Measurements from ENCODE around the gene PDIA4. TPM values are rescaled to one million over a fixed set of nuclear protein-coding genes. Genes with fewer than 3 reads are reported as not detected.
A peak's percentile ranks its signal among the peaks of the same experiment; 100 is the strongest.

The PDIA4 gene
- total RNA-seq, 1 donor from 2014 or later: 225 TPM

- H3K4me3 ChIP-seq (ENCODE audit: low read depth, low read length): no peak overlapping the region
- no peaks in the 10 kb centered on the region for H3K36me3 ChIP-seq (ENCODE audit: control insufficient read depth, insufficient read depth, low read length)
- DNase-seq (ENCODE audit: low read depth): no peak
- no peak for TF ChIP-seq CTCF (IDR thresholded peaks at IDR 0.05; ENCODE audit: insufficient read depth, low read length, poor library complexity, severe bottlenecking)
- no peaks in the 10 kb centered on the region for H3K27me3 ChIP-seq (ENCODE audit: control insufficient read depth, insufficient read depth, low read length)
These were observed 63.6 kb downstream of the PDIA4 start for GRCh38 chr7:148964483-148965267.

GRCh38 chr7:148963583-148964482 lies 64.5 kb downstream of the PDIA4 start:
- no peaks in the 10 kb centered on the region for H3K27me3 ChIP-seq (ENCODE audit: control insufficient read depth, insufficient read depth, low read length)
- no peak for DNase-seq (ENCODE audit: low read depth)
- H3K4me3 ChIP-seq (ENCODE audit: low read depth, low read length): peak overlapping the region; percentile 12

GRCh38 chr7:148962823-148963582 lies 65.3 kb downstream of the PDIA4 start:
- Histone ChIP-seq H3K4me3 (ENCODE audit: low read depth, low read length) (peak overlapping the region; percentile 64), H3K36me3 (ENCODE audit: control insufficient read depth, insufficient read depth, low read length) (no peaks in the 10 kb centered on the region), H3K27me3 (ENCODE audit: control insufficient read depth, insufficient read depth, low read length) (no peaks in the 10 kb centered on the region)
- DNase-seq (ENCODE audit: low read depth): no peak
- peak; percentile 77 for TF ChIP-seq CTCF (IDR thresholded peaks at IDR 0.05; ENCODE audit: insufficient read depth, low read length, poor library complexity, severe bottlenecking)

More at GRCh38 chr7:148963583-148964482, 64.5 kb downstream of the PDIA4 start:
- no peaks in the 10 kb centered on the region for H3K36me3 ChIP-seq (ENCODE audit: control insufficient read depth, insufficient read depth, low read length)
- no peak for TF ChIP-seq CTCF (IDR thresholded peaks at IDR 0.05; ENCODE audit: insufficient read depth, low read length, poor library complexity, severe bottlenecking)

DNA sequence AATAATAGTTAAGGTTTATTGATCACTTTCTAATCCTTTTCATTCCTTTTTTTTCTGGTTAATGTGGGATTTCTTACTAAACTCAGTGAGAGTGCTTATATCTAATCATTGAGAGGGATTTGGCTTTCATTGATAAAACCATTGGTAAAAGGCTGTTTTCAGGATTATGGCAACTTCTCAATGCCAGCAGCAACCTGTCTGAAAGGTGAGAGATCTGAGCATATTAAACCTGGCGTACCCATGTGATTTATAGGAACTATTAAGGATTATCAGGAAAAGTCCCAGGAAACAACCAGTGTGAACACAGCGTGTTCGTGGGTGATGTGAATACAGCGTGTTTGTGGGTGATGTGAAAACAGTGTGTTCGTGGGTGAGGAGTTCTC lies 65.9 kb downstream of the PDIA4 start:
- H3K27me3 ChIP-seq (ENCODE audit: control insufficient read depth, insufficient read depth, low read length): no peaks in the 10 kb centered on the region
- peak overlapping the region; percentile 64 for H3K4me3 ChIP-seq (ENCODE audit: low read depth, low read length)
- H3K36me3 ChIP-seq (ENCODE audit: control insufficient read depth, insufficient read depth, low read length): no peaks in the 10 kb centered on the region
- DNase-seq (ENCODE audit: low read depth): no peak
- TF ChIP-seq CTCF (IDR thresholded peaks at IDR 0.05; ENCODE audit: insufficient read depth, low read length, poor library complexity, severe bottlenecking): no peak

DNA sequence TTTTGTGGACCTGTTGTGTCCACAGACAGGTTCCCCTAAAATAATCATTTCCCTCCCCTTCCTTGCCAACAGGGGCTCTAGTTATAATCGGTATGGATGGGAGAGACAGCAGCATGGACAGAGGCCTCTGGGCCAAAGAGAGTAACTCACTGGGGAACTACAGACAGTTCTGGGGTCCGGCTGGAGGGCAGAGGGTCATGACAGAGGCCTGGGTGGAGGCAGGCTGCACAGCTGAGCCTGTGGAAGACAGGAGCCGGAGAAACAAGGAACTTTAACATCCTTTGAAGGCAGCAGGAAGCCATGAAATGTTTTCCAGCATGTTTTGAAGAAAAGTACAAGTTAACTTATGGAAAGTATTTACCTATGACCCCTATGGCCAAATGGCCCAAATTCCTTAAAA lies 68.6 kb downstream of the PDIA4 start:
- no peaks in the 10 kb centered on the region for H3K27me3 ChIP-seq (ENCODE audit: control insufficient read depth, insufficient read depth, low read length)
- no peak for DNase-seq (ENCODE audit: low read depth)
- H3K36me3 ChIP-seq (ENCODE audit: control insufficient read depth, insufficient read depth, low read length): no peaks in the 10 kb centered on the region
- no peak overlapping the region for H3K4me3 ChIP-seq (ENCODE audit: low read depth, low read length)
- TF ChIP-seq CTCF (IDR thresholded peaks at IDR 0.05; ENCODE audit: insufficient read depth, low read length, poor library complexity, severe bottlenecking): no peak

Data from kidney epithelial cell (primary cell).